Right atrium auricular region (tissue), 2 donors: ENCODE results near the gene RSRC1. TPM values are rescaled to one million over a fixed set of nuclear protein-coding genes. Genes with fewer than 3 reads are reported as not detected.

Experiments
- DNase-seq: peaks from one replicate; pipeline ENCODE4 v3.0.0-alpha.2; 2019; ENCODE audit warnings: low spot score
- H3K27ac ChIP-seq, 2 donors: fragments of 200-600 bp; sonication (generic); 1 replicate in 1 of 2; 2 replicates in 1 of 2; pipeline ENCODE4 v1.5.1; 2016 to 2019
- H3K27me3 ChIP-seq, 2 donors: fragments of 200-600 bp; sonication (generic); one replicate each; pipeline versions ENCODE4 v1.5.1 to v1.6.0; 2017 to 2019
- H3K36me3 ChIP-seq: fragments of 200-600 bp; sonication (generic); one replicate; pipeline ENCODE4 v1.5.1; 2016
- H3K4me1 ChIP-seq, 2 donors: fragments of 200-600 bp; sonication (generic); one replicate each; pipeline versions ENCODE4 v1.5.1 to v1.6.0; 2017 to 2019
- H3K4me3 ChIP-seq, 2 donors: fragments of 200-600 bp; sonication (generic); 1 replicate in 1 of 2; 2 replicates in 1 of 2; pipeline ENCODE4 v1.5.1; 2017 to 2019; ENCODE audit warnings: mild to moderate bottlenecking in 1 of 2, moderate library complexity in 1 of 2
- H3K9me3 ChIP-seq, 2 donors: fragments of 200-600 bp; sonication (generic); one replicate each; pipeline ENCODE4 v1.5.1; 2019
- CTCF ChIP-seq, 2 donors: fragments of 200-600 bp; sonication (generic); IDR thresholded peaks; one replicate each; pipeline ENCODE4 v1.5.1; 2019; ENCODE audit warnings: antibody characterized with exemption in 2 of 2
- total RNA-seq, 2 donors: library from RNA; depleted of rRNA; stranded (reverse); fragments of >200 nt; gene quantifications; one replicate each; pipeline ENCODE4 v1.1.0, GENCODE V29; 2016

The RSRC1 gene
- total RNA-seq, 2 donors from 2014 or later: 24.8 to 42.5 TPM

GRCh38 chr3:158569794-158570193 is 459.9 kb downstream of the RSRC1 start:
- peaks cover 0 to 15% of the 10 kb centered on the region in 2 donors for H3K4me1 ChIP-seq
- H3K36me3 ChIP-seq: no peaks in the 10 kb centered on the region
- H3K27ac ChIP-seq: peak overlapping the region; percentile 91
- TF ChIP-seq CTCF (IDR thresholded peaks at IDR 0.05): no peak
- H3K4me3 ChIP-seq: no peak overlapping the region
- no peaks in the 10 kb centered on the region for H3K9me3 ChIP-seq
- H3K27me3 ChIP-seq: no peaks in the 10 kb centered on the region
- no peak for DNase-seq

GRCh38 chr3:158570999-158571702 is 461.3 kb downstream of the RSRC1 start, which contains the start of gene MLF1:
TSS of gene MLF1 (plus strand) at chr3:158571194. CDS start at chr3:158571301, 107 bp downstream.
- no peaks in the 10 kb centered on the region for H3K9me3 ChIP-seq
- H3K36me3 ChIP-seq: no peaks in the 10 kb centered on the region
- DNase-seq: peak; percentile 99
- H3K4me1 ChIP-seq: peaks cover 0 to 22% of the 10 kb centered on the region in 2 donors
- H3K27ac ChIP-seq: peak within 1 kb of the TSS; percentile 91
- H3K4me3 ChIP-seq: peak within 1 kb of the TSS; percentile 52 to 70
- no peak for TF ChIP-seq CTCF (IDR thresholded peaks at IDR 0.05)
- H3K27me3 ChIP-seq: no peaks in the 10 kb centered on the region

GRCh38 chr3:158571969-158572765 is 462.3 kb downstream of the RSRC1 start:
- no peak for TF ChIP-seq CTCF (IDR thresholded peaks at IDR 0.05)
- peak overlapping the region; percentile 91 for H3K27ac ChIP-seq
- no peaks in the 10 kb centered on the region for H3K27me3 ChIP-seq
- DNase-seq: no peak
- H3K4me1 ChIP-seq: peaks cover 0 to 22% of the 10 kb centered on the region in 2 donors
- H3K9me3 ChIP-seq: no peaks in the 10 kb centered on the region
- H3K36me3 ChIP-seq: no peaks in the 10 kb centered on the region
- H3K4me3 ChIP-seq: peak overlapping the region; percentile 52 to 70

- H3K9me3 ChIP-seq: no peaks in the 10 kb centered on the region
- no peaks in the 10 kb centered on the region for H3K36me3 ChIP-seq
- no peaks in the 10 kb centered on the region for H3K27me3 ChIP-seq
- peak overlapping the region; percentile 52 to 70 for H3K4me3 ChIP-seq
- DNase-seq: no peak
- peak overlapping the region; percentile 91 for H3K27ac ChIP-seq
- peaks cover 0 to 22% of the 10 kb centered on the region in 2 donors for H3K4me1 ChIP-seq
- TF ChIP-seq CTCF (IDR thresholded peaks at IDR 0.05): no peak
Measured at GRCh38 chr3:158572766-158573060, 462.8 kb downstream of the RSRC1 start.

GRCh38 chr3:158573714-158574113 is 463.8 kb downstream of the RSRC1 start:
- no peaks in the 10 kb centered on the region for H3K27me3 ChIP-seq
- DNase-seq: no peak
- H3K9me3 ChIP-seq: no peaks in the 10 kb centered on the region
- peaks cover 0 to 22% of the 10 kb centered on the region in 2 donors for H3K4me1 ChIP-seq
- peak overlapping the region; percentile 11 to 91 for H3K27ac ChIP-seq
- peak overlapping the region in 1 of 2 donors; percentile 70 for H3K4me3 ChIP-seq
- peak in 1 of 2 donors; percentile 41 for TF ChIP-seq CTCF (IDR thresholded peaks at IDR 0.05)
- H3K36me3 ChIP-seq: no peaks in the 10 kb centered on the region
